SK-N-SH treated with all-trans-retinoic acid at 6 μM for 48 hours (cell line): Measurements from ENCODE around the gene LMAN2L.

Source experiments
- ATAC-seq: fragments of 200-7000 bp; cut with Tn5 transposase; 3 replicates; pipeline ENCODE4 v1.9.1; 2020; ENCODE audit warnings: mild to moderate bottlenecking, moderate library complexity
- ARNTL ChIP-seq: fragments of 450-650 bp; formaldehyde crosslinking; IDR thresholded peaks from 2 replicates; pipeline ENCODE4 v1.5.0; 2020; ENCODE audit warnings: low read depth, mild to moderate bottlenecking, moderate library complexity, borderline replicate concordance
- BACH2 ChIP-seq: fragments of 250-450 bp; sonication (Bioruptor Pico); IDR thresholded peaks from 2 replicates; pipeline ENCODE4 v1.9.0; 2021; ENCODE audit warnings: mild to moderate bottlenecking, borderline replicate concordance
- CSDC2 ChIP-seq: fragments of 250-450 bp; sonication (Bioruptor Pico); IDR thresholded peaks from 2 replicates; pipeline ENCODE4 v1.5.0; 2020; ENCODE audit warnings: mild to moderate bottlenecking, moderate library complexity
- ESRRG ChIP-seq: fragments of 250-450 bp; sonication (Bioruptor Pico); IDR thresholded peaks from 2 replicates; pipeline ENCODE4 v1.6.1; 2021; ENCODE audit warnings: mild to moderate bottlenecking
- GLIS3 ChIP-seq: fragments of 250-450 bp; sonication (Bioruptor Pico); IDR thresholded peaks from 2 replicates; pipeline ENCODE4 v1.5.0; 2020; ENCODE audit warnings: mild to moderate bottlenecking, moderate library complexity
- ISL1 ChIP-seq: fragments of 250-450 bp; sonication (Bioruptor Pico); IDR thresholded peaks from 2 replicates; pipeline ENCODE4 v2.1.2; 2022; ENCODE audit warnings: mild to moderate bottlenecking, moderate library complexity
- OSR1 ChIP-seq: fragments of 250-450 bp; sonication (Bioruptor Pico); IDR thresholded peaks from 2 replicates; pipeline ENCODE4 v1.8.0; 2022; ENCODE audit warnings: moderate library complexity, mild to moderate bottlenecking, inconsistent platforms
- PPARA ChIP-seq: fragments of 250-450 bp; sonication (Bioruptor Pico); IDR thresholded peaks from 2 replicates; pipeline ENCODE4 v1.5.0; 2020; ENCODE audit warnings: mild to moderate bottlenecking, borderline replicate concordance
- RARB ChIP-seq: fragments of 250-450 bp; sonication (Bioruptor Pico); IDR thresholded peaks from 2 replicates; pipeline ENCODE4 v1.8.0; 2021; ENCODE audit warnings: mild to moderate bottlenecking, moderate library complexity
- SNAI2 ChIP-seq: fragments of 250-450 bp; sonication (Bioruptor Pico); IDR thresholded peaks from 2 replicates; pipeline ENCODE4 v1.5.0; 2020; ENCODE audit warnings: mild to moderate bottlenecking, moderate library complexity
- TCF4 ChIP-seq: fragments of 250-450 bp; sonication (Bioruptor Pico); IDR thresholded peaks from 2 replicates; pipeline ENCODE4 v1.8.0; 2021; ENCODE audit warnings: mild to moderate bottlenecking, moderate library complexity, borderline replicate concordance
- TOX ChIP-seq: fragments of 250-450 bp; sonication (Bioruptor Pico); IDR thresholded peaks from 2 replicates; pipeline ENCODE4 v1.8.0; 2021; ENCODE audit warnings: mild to moderate bottlenecking, moderate library complexity, borderline replicate concordance
- ZC3H10 ChIP-seq: fragments of 250-450 bp; sonication (Bioruptor Pico); IDR thresholded peaks from 2 replicates; pipeline ENCODE4 v1.5.1; 2021; ENCODE audit warnings: mild to moderate bottlenecking, moderate library complexity
- ZFP3 ChIP-seq: fragments of 250-450 bp; sonication (Bioruptor Pico); IDR thresholded peaks from 2 replicates; pipeline ENCODE4 v1.5.0; 2020; ENCODE audit warnings: mild to moderate bottlenecking, moderate library complexity
- ZFP30 ChIP-seq: fragments of 450-650 bp; formaldehyde crosslinking; IDR thresholded peaks from 2 replicates; pipeline ENCODE4 v1.5.0; 2022; ENCODE audit warnings: mild to moderate bottlenecking, moderate library complexity
- ZNF565 ChIP-seq: fragments of 450-650 bp; formaldehyde crosslinking; conservative IDR thresholded peaks from 2 replicates; pipeline ENCODE4 v1.5.0; 2020; ENCODE audit warnings: low read depth, mild to moderate bottlenecking, moderate library complexity
- ZNF70 ChIP-seq: fragments of 450-650 bp; formaldehyde crosslinking; IDR thresholded peaks from 2 replicates; pipeline ENCODE4 v1.5.0; 2020; ENCODE audit warnings: mild to moderate bottlenecking, moderate library complexity
- TF ChIP-seq, protein P1 (sequence below): fragments of 250-450 bp; sonication (Bioruptor Pico); IDR thresholded peaks from 2 replicates; pipeline ENCODE4 v1.8.0; 2021; ENCODE audit warnings: low read depth, mild to moderate bottlenecking, moderate library complexity, borderline replicate concordance
- TF ChIP-seq, protein P2 (sequence below): fragments of 250-450 bp; sonication (Bioruptor Pico); IDR thresholded peaks from 2 replicates; pipeline ENCODE4 v1.5.0; 2020; ENCODE audit warnings: mild to moderate bottlenecking, moderate library complexity
- TF ChIP-seq, protein P3 (sequence below): fragments of 250-450 bp; sonication (Bioruptor Pico); IDR thresholded peaks from 2 replicates; pipeline ENCODE4 v1.5.1; 2020; ENCODE audit warnings: low read depth, mild to moderate bottlenecking, moderate library complexity
- TF ChIP-seq, protein P4 (sequence below): fragments of 250-450 bp; sonication (Bioruptor Pico); IDR thresholded peaks from 2 replicates; pipeline ENCODE4 v1.8.0; 2020; ENCODE audit warnings: mild to moderate bottlenecking, moderate library complexity, borderline replicate concordance
- TF ChIP-seq, protein P5 (sequence below): fragments of 250-450 bp; sonication (Bioruptor Pico); IDR thresholded peaks from 2 replicates; pipeline ENCODE4 v1.5.1; 2021; ENCODE audit warnings: mild to moderate bottlenecking, moderate library complexity

LMAN2L gene

DNA sequence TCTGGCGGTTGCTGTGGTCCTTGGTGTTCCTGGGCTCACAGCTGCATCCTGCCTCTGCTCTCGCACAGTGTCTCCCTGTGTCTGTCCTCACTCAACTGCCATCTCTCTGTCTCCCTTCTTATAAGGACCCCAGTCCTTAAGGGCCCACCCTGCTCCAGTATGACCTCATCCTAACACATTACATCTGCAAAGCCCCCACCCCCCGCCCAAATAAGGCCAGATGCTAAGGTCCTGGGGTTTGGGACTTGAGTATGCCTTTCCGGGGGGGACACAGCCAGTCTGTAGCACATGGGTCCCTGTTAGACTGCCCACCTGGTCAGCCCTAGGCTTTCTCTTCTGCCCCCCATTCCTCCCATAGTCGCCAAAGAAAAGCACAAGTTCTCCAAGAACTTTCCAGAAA lies 56.6 kb downstream of the LMAN2L start:
- no peak for TF ChIP-seq ARNTL (CRISPR knock-in tag)
- TF ChIP-seq ZC3H10: no peak
- TF ChIP-seq, protein P1, sequence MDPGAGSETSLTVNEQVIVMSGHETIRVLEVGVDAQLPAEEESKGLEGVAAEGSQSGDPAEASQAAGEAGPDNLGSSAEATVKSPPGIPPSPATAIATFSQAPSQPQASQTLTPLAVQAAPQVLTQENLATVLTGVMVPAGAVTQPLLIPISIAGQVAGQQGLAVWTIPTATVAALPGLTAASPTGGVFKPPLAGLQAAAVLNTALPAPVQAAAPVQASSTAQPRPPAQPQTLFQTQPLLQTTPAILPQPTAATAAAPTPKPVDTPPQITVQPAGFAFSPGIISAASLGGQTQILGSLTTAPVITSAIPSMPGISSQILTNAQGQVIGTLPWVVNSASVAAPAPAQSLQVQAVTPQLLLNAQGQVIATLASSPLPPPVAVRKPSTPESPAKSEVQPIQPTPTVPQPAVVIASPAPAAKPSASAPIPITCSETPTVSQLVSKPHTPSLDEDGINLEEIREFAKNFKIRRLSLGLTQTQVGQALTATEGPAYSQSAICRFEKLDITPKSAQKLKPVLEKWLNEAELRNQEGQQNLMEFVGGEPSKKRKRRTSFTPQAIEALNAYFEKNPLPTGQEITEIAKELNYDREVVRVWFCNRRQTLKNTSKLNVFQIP: no peak
- no peak for TF ChIP-seq RARB (CRISPR knock-in tag)
- no peak for TF ChIP-seq ZFP30 (CRISPR knock-in tag)
- no peak for TF ChIP-seq ESRRG (CRISPR knock-in tag)
- TF ChIP-seq, protein P2, sequence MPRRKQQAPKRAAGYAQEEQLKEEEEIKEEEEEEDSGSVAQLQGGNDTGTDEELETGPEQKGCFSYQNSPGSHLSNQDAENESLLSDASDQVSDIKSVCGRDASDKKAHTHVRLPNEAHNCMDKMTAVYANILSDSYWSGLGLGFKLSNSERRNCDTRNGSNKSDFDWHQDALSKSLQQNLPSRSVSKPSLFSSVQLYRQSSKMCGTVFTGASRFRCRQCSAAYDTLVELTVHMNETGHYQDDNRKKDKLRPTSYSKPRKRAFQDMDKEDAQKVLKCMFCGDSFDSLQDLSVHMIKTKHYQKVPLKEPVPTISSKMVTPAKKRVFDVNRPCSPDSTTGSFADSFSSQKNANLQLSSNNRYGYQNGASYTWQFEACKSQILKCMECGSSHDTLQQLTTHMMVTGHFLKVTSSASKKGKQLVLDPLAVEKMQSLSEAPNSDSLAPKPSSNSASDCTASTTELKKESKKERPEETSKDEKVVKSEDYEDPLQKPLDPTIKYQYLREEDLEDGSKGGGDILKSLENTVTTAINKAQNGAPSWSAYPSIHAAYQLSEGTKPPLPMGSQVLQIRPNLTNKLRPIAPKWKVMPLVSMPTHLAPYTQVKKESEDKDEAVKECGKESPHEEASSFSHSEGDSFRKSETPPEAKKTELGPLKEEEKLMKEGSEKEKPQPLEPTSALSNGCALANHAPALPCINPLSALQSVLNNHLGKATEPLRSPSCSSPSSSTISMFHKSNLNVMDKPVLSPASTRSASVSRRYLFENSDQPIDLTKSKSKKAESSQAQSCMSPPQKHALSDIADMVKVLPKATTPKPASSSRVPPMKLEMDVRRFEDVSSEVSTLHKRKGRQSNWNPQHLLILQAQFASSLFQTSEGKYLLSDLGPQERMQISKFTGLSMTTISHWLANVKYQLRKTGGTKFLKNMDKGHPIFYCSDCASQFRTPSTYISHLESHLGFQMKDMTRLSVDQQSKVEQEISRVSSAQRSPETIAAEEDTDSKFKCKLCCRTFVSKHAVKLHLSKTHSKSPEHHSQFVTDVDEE (CRISPR knock-in tag): no peak
- TF ChIP-seq ZNF70 (CRISPR knock-in tag): no peak
- no peak for TF ChIP-seq GLIS3 (CRISPR knock-in tag)
- TF ChIP-seq TCF4 (CRISPR knock-in tag): no peak
- TF ChIP-seq CSDC2 (CRISPR knock-in tag): no peak
- TF ChIP-seq ZFP3 (CRISPR knock-in tag): no peak
- TF ChIP-seq, protein P3, sequence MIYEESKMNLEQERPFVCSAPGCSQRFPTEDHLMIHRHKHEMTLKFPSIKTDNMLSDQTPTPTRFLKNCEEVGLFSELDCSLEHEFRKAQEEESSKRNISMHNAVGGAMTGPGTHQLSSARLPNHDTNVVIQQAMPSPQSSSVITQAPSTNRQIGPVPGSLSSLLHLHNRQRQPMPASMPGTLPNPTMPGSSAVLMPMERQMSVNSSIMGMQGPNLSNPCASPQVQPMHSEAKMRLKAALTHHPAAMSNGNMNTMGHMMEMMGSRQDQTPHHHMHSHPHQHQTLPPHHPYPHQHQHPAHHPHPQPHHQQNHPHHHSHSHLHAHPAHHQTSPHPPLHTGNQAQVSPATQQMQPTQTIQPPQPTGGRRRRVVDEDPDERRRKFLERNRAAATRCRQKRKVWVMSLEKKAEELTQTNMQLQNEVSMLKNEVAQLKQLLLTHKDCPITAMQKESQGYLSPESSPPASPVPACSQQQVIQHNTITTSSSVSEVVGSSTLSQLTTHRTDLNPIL (CRISPR knock-in tag): no peak
- TF ChIP-seq OSR1: no peak
- TF ChIP-seq, protein P4, sequence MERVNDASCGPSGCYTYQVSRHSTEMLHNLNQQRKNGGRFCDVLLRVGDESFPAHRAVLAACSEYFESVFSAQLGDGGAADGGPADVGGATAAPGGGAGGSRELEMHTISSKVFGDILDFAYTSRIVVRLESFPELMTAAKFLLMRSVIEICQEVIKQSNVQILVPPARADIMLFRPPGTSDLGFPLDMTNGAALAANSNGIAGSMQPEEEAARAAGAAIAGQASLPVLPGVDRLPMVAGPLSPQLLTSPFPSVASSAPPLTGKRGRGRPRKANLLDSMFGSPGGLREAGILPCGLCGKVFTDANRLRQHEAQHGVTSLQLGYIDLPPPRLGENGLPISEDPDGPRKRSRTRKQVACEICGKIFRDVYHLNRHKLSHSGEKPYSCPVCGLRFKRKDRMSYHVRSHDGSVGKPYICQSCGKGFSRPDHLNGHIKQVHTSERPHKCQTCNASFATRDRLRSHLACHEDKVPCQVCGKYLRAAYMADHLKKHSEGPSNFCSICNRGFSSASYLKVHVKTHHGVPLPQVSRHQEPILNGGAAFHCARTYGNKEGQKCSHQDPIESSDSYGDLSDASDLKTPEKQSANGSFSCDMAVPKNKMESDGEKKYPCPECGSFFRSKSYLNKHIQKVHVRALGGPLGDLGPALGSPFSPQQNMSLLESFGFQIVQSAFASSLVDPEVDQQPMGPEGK: no peak
- no peak for TF ChIP-seq BACH2 (CRISPR knock-in tag)
- ATAC-seq: no peak

DNA sequence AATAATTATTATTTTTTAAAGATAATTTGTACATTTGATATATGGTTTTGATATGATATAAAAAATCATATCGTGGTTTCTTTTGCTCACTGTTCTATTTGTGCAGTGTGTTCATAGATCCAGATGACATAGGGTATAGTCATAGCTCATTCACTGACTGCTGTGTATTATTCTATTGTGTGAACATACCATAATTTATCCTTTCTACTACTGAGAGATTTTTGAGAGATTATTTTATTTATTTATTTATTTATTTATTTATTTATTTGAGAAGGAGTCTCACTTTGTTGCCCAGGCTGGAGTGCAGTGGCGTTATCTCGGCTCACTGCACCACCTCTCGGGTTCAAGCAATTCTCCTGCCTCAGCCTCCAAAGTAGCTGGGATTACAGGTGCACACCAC lies 58.3 kb downstream of the LMAN2L start:
- TF ChIP-seq PPARA (no peak), CSDC2 (CRISPR knock-in tag) (no peak), RARB (CRISPR knock-in tag) (no peak), GLIS3 (CRISPR knock-in tag) (no peak), SNAI2 (no peak)
- TF ChIP-seq, all 23 proteins: peak for 0
- ATAC-seq: no peak

DNA sequence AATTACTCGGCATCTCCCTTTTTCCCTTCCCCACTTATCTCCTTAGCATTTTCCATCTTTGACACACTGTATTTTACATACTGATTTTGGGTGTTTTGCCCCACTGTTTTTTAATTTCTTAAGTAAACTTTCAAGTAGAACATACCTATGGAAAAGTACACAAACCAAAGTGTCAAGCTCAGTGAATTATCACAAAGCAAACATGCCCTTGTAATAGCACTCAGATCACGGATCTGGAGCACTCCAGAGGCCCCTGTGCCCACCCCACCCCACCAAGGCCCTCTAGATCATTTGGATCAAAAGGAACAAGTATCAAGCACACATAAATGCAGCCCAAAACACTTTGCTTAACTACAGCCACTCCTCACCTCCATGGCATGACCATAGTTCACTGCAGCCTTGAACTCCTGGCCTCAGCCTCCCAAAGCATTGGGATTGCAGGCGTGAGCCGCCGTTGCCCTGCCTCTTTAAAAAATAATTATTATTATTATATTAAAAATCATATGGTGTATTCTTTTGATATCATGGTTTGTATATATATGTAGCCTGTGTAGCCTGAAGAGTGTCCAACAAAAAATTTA lies 59.2 kb downstream of the LMAN2L start:
- TF ChIP-seq ZNF70 (CRISPR knock-in tag): no peak
- no peak for TF ChIP-seq ZFP3 (CRISPR knock-in tag)
- no peak for TF ChIP-seq ISL1 (CRISPR knock-in tag)
- TF ChIP-seq GLIS3 (CRISPR knock-in tag): no peak
- TF ChIP-seq CSDC2 (CRISPR knock-in tag): no peak
- no peak for TF ChIP-seq TCF4 (CRISPR knock-in tag)
- TF ChIP-seq ZFP30 (CRISPR knock-in tag): no peak
- TF ChIP-seq PPARA: no peak
- TF ChIP-seq, all 23 proteins: peak for 0
- ATAC-seq: no peak

DNA sequence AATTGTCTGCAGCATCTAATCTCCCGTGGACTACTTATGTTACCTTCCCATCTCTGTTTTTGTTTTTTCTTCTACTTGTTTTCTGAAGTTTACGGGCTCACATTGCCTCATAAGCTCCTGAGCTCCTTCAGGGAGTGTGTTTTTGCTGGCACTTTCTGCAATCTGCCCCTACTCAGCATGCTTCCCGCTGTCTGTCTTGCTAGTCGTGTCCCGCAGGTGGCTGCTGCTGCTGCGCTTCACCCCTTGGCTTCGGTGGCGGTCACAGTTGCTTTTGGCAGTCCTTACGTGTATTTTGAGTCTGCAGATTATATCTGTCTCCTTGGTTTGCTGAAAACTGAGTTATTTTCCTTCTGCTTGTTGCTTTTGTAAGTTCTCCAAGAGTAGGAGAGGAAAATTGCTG lies 60.0 kb downstream of the LMAN2L start:
- no peak for ATAC-seq
- TF ChIP-seq ESRRG (CRISPR knock-in tag) (no peak), TCF4 (CRISPR knock-in tag) (no peak), CSDC2 (CRISPR knock-in tag) (no peak), PPARA (no peak), TOX (CRISPR knock-in tag) (no peak), ARNTL (CRISPR knock-in tag) (no peak), ZNF565 (CRISPR knock-in tag) (no peak), GLIS3 (CRISPR knock-in tag) (no peak), ZC3H10 (no peak), ZNF70 (CRISPR knock-in tag) (no peak), BACH2 (CRISPR knock-in tag) (no peak)
- TF ChIP-seq, protein P1: no peak
- TF ChIP-seq, protein P4: no peak
- TF ChIP-seq, protein P5, sequence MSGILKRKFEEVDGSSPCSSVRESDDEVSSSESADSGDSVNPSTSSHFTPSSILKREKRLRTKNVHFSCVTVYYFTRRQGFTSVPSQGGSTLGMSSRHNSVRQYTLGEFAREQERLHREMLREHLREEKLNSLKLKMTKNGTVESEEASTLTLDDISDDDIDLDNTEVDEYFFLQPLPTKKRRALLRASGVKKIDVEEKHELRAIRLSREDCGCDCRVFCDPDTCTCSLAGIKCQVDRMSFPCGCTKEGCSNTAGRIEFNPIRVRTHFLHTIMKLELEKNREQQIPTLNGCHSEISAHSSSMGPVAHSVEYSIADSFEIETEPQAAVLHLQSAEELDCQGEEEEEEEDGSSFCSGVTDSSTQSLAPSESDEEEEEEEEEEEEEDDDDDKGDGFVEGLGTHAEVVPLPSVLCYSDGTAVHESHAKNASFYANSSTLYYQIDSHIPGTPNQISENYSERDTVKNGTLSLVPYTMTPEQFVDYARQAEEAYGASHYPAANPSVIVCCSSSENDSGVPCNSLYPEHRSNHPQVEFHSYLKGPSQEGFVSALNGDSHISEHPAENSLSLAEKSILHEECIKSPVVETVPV (CRISPR knock-in tag): no peak
